RPMI7951 (cell line): ENCODE data around the gene PCDHB14. TPM values are rescaled to one million over a fixed set of nuclear protein-coding genes. Genes with fewer than 3 reads are reported as not detected.
"Not testable (repeated sequence)": the region's sequence is repeated elsewhere in the genome, so short reads cannot be mapped to it uniquely, and the experiment has no call there.

Experiments
- DNase-seq: peaks from one replicate; pipeline ENCODE4 v3.0.0-alpha.2; 2012; ENCODE audit warnings: low read depth
- total RNA-seq: library from RNA; depleted of rRNA; stranded (reverse); fragments of >200 nt; shearing (Covaris generic); gene quantifications from 2 replicates; pipeline ENCODE4 v1.2.3, GENCODE V29; 2014

The PCDHB14 gene
- total RNA-seq, 1 experiment from 2014 or later: 0.72 TPM

GRCh38 chr5:141210281-141210680 lies 12.9 kb upstream of the PCDHB14 start:
- DNase-seq: not testable (repeated sequence)

- DNase-seq: not testable (repeated sequence)
Observed at GRCh38 chr5:141210849-141211248, 12.3 kb upstream of the PCDHB14 start.

- peak; percentile 66 for DNase-seq
Observed at GRCh38 chr5:141213656-141214339, 9.3 kb upstream of the PCDHB14 start, which contains the start of gene PCDHB13. Gene PCDHB13 (plus strand): TSS chr5:141213919. CDS start chr5:141214124, 205 bp downstream.

GRCh38 chr5:141214583-141214982 lies 8.6 kb upstream of the PCDHB14 start:
- DNase-seq: not testable (repeated sequence)

GRCh38 chr5:141215504-141215903 lies 7.6 kb upstream of the PCDHB14 start:
- not testable (repeated sequence) for DNase-seq

GRCh38 chr5:141216035-141216434 lies 7.1 kb upstream of the PCDHB14 start:
- DNase-seq: not testable (repeated sequence)

- not testable (repeated sequence) for DNase-seq
Observed at GRCh38 chr5:141224844-141225243, 1.7 kb downstream of the PCDHB14 start.

- not testable (repeated sequence) for DNase-seq
Observed at GRCh38 chr5:141225421-141225820, 2.3 kb downstream of the PCDHB14 start.

- peak; percentile 35 for DNase-seq
Observed at GRCh38 chr5:141234109-141234667, 11.0 kb downstream of the PCDHB14 start.

GRCh38 chr5:141235922-141236321 lies 12.8 kb downstream of the PCDHB14 start:
- DNase-seq: not testable (repeated sequence)

GRCh38 chr5:141236516-141237313 lies 13.6 kb downstream of the PCDHB14 start:
- DNase-seq: no peak

GRCh38 chr5:141241496-141241895 lies 18.4 kb downstream of the PCDHB14 start:
- DNase-seq: no peak

- DNase-seq: peak; percentile 47
Observed at GRCh38 chr5:141245250-141245717, 22.1 kb downstream of the PCDHB14 start, which contains the start of gene PCDHB15. Gene PCDHB15 (plus strand): TSS chr5:141245395. CDS start chr5:141245579, 184 bp downstream.

- DNase-seq: not testable (repeated sequence)
Observed at GRCh38 chr5:141246971-141247370, 23.8 kb downstream of the PCDHB14 start.

GRCh38 chr5:141247434-141247833 lies 24.3 kb downstream of the PCDHB14 start:
- not testable (repeated sequence) for DNase-seq

GRCh38 chr5:141250576-141250975 lies 27.4 kb downstream of the PCDHB14 start:
- no peak for DNase-seq

- no peak for DNase-seq
Observed at GRCh38 chr5:141258464-141258863, 35.3 kb downstream of the PCDHB14 start.

- DNase-seq: no peak
Observed at GRCh38 chr5:141258948-141259347, 35.8 kb downstream of the PCDHB14 start.

- DNase-seq: peak; percentile 14
Observed at GRCh38 chr5:141260458-141261237, 37.5 kb downstream of the PCDHB14 start.

- no peak for DNase-seq
Observed at GRCh38 chr5:141261238-141261546, 38.0 kb downstream of the PCDHB14 start.

GRCh38 chr5:141269195-141269594 lies 46.1 kb downstream of the PCDHB14 start:
- no peak for DNase-seq

GRCh38 chr5:141272906-141273305 lies 49.8 kb downstream of the PCDHB14 start:
- no peak for DNase-seq
